PC-9 (cell line): ENCODE results near the gene ZC3H6. TPM values are rescaled to one million over a fixed set of nuclear protein-coding genes. Genes with fewer than 3 reads are reported as not detected.
A peak's percentile ranks its signal among the peaks of the same experiment; 100 is the strongest.

ENCODE experiments used
- BruUV-seq: library from RNA; stranded (reverse); fragments of 400-500 nt; replicated peaks from 2 replicates; lab custom pipeline; 2021; lab: Mats Ljungman, UMichigan
- CTCF ChIA-PET: fragments of 300-600 bp; sonication (Branson Sonifier 250); formaldehyde crosslinking; loops from one replicate; lab custom pipeline; 2022; ENCODE audit warnings: antibody characterized with exemption; lab: Charles Lee
- POLR2A ChIA-PET: fragments of 300-600 bp; sonication (Branson Sonifier 250); formaldehyde crosslinking; loops from one replicate; lab custom pipeline; 2022; ENCODE audit warnings: antibody characterized with exemption; ENCODE audit not compliant: unreplicated experiment; lab: Charles Lee
- DNase-seq, 2 experiments: peaks; one replicate each; pipeline versions ENCODE4 v3.0.0 to v3.0.0-alpha.2; 2015 to 2022; ENCODE audit warnings: mixed read lengths in 1 of 2
- H2AFZ ChIP-seq: fragments of 200-600 bp; sonication (generic); 2 replicates; pipeline ENCODE4 v1.8.1; 2017; ENCODE audit warnings: antibody characterized with exemption
- H3F3A ChIP-seq: fragments of 200-600 bp; sonication (generic); 2 replicates; pipeline ENCODE4 v1.8.1; 2017; ENCODE audit warnings: antibody characterized with exemption, mild to moderate bottlenecking, low read depth; ENCODE audit not compliant: insufficient read depth
- H3K27ac ChIP-seq: fragments of 200-600 bp; sonication (generic); 2 replicates; pipeline ENCODE4 v1.6.1; 2016; ENCODE audit warnings: mixed run types
- H3K27me3 ChIP-seq: fragments of 200-600 bp; sonication (generic); 2 replicates; pipeline ENCODE4 v1.6.1; 2016; ENCODE audit warnings: low read depth, mixed run types; ENCODE audit not compliant: insufficient read depth
- H3K36me3 ChIP-seq: fragments of 200-600 bp; sonication (generic); 2 replicates; pipeline ENCODE4 v1.6.1; 2016; ENCODE audit warnings: low read depth, mixed run types
- H3K4me1 ChIP-seq: fragments of 200-600 bp; sonication (generic); replicated peaks from 2 replicates; pipeline ENCODE4 v1.6.1; 2016; ENCODE audit warnings: mixed run types; ENCODE audit not compliant: insufficient read depth
- H3K4me2 ChIP-seq: fragments of 200-600 bp; sonication (generic); 2 replicates; pipeline ENCODE4 v1.6.1; 2017; ENCODE audit warnings: mixed run types
- H3K4me3 ChIP-seq: fragments of 200-600 bp; sonication (generic); 2 replicates; pipeline ENCODE4 v1.6.1; 2016; ENCODE audit warnings: mixed run types
- H3K79me2 ChIP-seq: fragments of 200-600 bp; sonication (generic); 2 replicates; pipeline ENCODE4 v1.6.1; 2017; ENCODE audit warnings: low read depth, mixed run types
- H3K9me2 ChIP-seq: fragments of 200-600 bp; sonication (generic); 2 replicates; pipeline ENCODE4 v1.8.1; 2017; ENCODE audit warnings: mild to moderate bottlenecking; ENCODE audit not compliant: insufficient read depth
- H3K9me3 ChIP-seq: fragments of 200-600 bp; sonication (generic); 2 replicates; pipeline ENCODE4 v1.8.1; 2016; ENCODE audit warnings: low read depth; ENCODE audit not compliant: insufficient read depth
- H4K20me1 ChIP-seq: fragments of 200-600 bp; sonication (generic); 2 replicates; pipeline ENCODE4 v1.8.1; 2017; ENCODE audit not compliant: insufficient read depth
- CTCF ChIP-seq: fragments of 200-600 bp; sonication (generic); conservative IDR thresholded peaks from 2 replicates; pipeline ENCODE4 v1.6.1; 2017; ENCODE audit warnings: mixed run types, antibody characterized with exemption, mild to moderate bottlenecking, moderate library complexity
- EZH2 ChIP-seq: fragments of 200-600 bp; sonication (generic); IDR thresholded peaks from 2 replicates; pipeline ENCODE4 v1.8.0; 2017; ENCODE audit warnings: antibody characterized with exemption, low read depth
- intact Hi-C: fragments of 100-400 bp; cut with micrococcal nuclease; formaldehyde crosslinking; loops from one replicate; pipeline ENCODE4 v1.10.0; 2022; ENCODE audit not compliant: unreplicated experiment
- total RNA-seq: library from RNA; stranded (reverse); gene quantifications from 2 replicates; pipeline ENCODE4 v1.2.3, GENCODE V29; 2021

Gene ZC3H6
- total RNA-seq, 1 experiment from 2014 or later, result 9.1 TPM

GRCh38 chr2:112253261-112253815, 22.1 kb upstream of the ZC3H6 start:
- CTCF ChIA-PET, result interaction anchor here (0.6 kb wide), 1 partner anchor 248 kb away, joined by 3 read pairs; no protein-coding TSS in a partner anchor
- no peaks in the 10 kb centered on the region; the same call in 1 of the 2 replicates for H3K36me3 ChIP-seq
- peaks cover 38% of the 10 kb centered on the region for H3K79me2 ChIP-seq
- intact Hi-C loops, result loop anchor here (10.0 kb wide), 3 partner anchors 181 to 369 kb away; partner anchors contain the start of genes ANAPC1, RGPD8 and TMEM87B
- no peaks in the 10 kb centered on the region for H3F3A ChIP-seq
- no TSS peak for BruUV-seq
- H4K20me1 ChIP-seq, result no peaks in the 10 kb centered on the region
- H3K27me3 ChIP-seq, result no peaks in the 10 kb centered on the region
- no peaks in the 10 kb centered on the region for H3K9me3 ChIP-seq
- peak overlapping the region; percentile 81 for H3K4me2 ChIP-seq
- DNase-seq, result no peak
- no peak overlapping the region for H2AFZ ChIP-seq
- no peaks in the 10 kb centered on the region for H3K9me2 ChIP-seq
- no peak for TF ChIP-seq CTCF
- no peak for TF ChIP-seq EZH2
- 0 out of 2 replicates have a peak, but pooled peaks cover 5% of the 10 kb centered on the region for H3K4me1 ChIP-seq
- H3K27ac ChIP-seq, result no peak overlapping the region
- POLR2A ChIA-PET, result interaction anchor here (0.7 kb wide), 1 partner anchor 439 kb away, joined by 3 read pairs; no protein-coding TSS in a partner anchor
- peak overlapping the region; percentile 77; the same call in 1 of the 2 replicates for H3K4me3 ChIP-seq

GRCh38 chr2:112254466-112255240, 20.7 kb upstream of the ZC3H6 start, which contains the start of gene ZC3H8:
ZC3H8 (minus strand) TSS chr2:112255042; CDS start chr2:112254981, 61 bp downstream.
- H3K4me3 ChIP-seq, result peak within 1 kb of the TSS; percentile 77
- no peaks in the 10 kb centered on the region for H4K20me1 ChIP-seq
- intact Hi-C loops, result loop anchor here (5.0 to 10.0 kb wide), 4 partner anchors 180 to 370 kb away; partner anchors contain the start of genes ANAPC1, RGPD8 and TMEM87B
- no peaks in the 10 kb centered on the region; the same call in 1 of the 2 replicates for H3K36me3 ChIP-seq
- peak within 1 kb of the TSS; percentile 90 for H2AFZ ChIP-seq
- TSS peak; percentile 81 for BruUV-seq
- DNase-seq, result peak; percentile 74 to 95
- H3K9me3 ChIP-seq, result no peaks in the 10 kb centered on the region
- TF ChIP-seq CTCF (no peak), EZH2 (no peak)
- H3F3A ChIP-seq, result no peaks in the 10 kb centered on the region
- ChIA-PET CTCF (interaction anchor here (0.6 to 0.7 kb wide), 2 partner anchors 12 to 1502 kb away, joined by 3 read pairs; partner anchors contain the start of gene SLC35F5), POLR2A (interaction anchor here (0.6 to 1.2 kb wide), 5 partner anchors 10 to 485 kb away, joined by 3 to 9 read pairs (median 5); partner anchors contain the start of gene TMEM87B)
- H3K27ac ChIP-seq, result peak within 1 kb of the TSS; percentile 53
- 0 out of 2 replicates have a peak, but pooled peaks cover 5% of the 10 kb centered on the region for H3K4me1 ChIP-seq
- peaks cover 38% of the 10 kb centered on the region for H3K79me2 ChIP-seq
- no peaks in the 10 kb centered on the region for H3K27me3 ChIP-seq
- H3K4me2 ChIP-seq, result peak within 1 kb of the TSS; percentile 81
- no peaks in the 10 kb centered on the region for H3K9me2 ChIP-seq

- no peak overlapping the region for H2AFZ ChIP-seq
- no peaks in the 10 kb centered on the region for H3K27me3 ChIP-seq
- H3K4me3 ChIP-seq, result no peak overlapping the region
- no peak for DNase-seq
- 0 out of 2 replicates have a peak, but pooled peaks cover 5% of the 10 kb centered on the region for H3K4me1 ChIP-seq
- H3K9me2 ChIP-seq, result no peaks in the 10 kb centered on the region
- H3K9me3 ChIP-seq, result no peaks in the 10 kb centered on the region
- no peaks in the 10 kb centered on the region for H3K36me3 ChIP-seq
- H3K79me2 ChIP-seq, result peaks cover 36% of the 10 kb centered on the region
- intact Hi-C loops, result loop anchor here (5.0 to 10.0 kb wide), 4 partner anchors 179 to 371 kb away; partner anchors contain the start of genes ANAPC1, RGPD8 and TMEM87B
- ChIA-PET POLR2A (interaction anchor here (0.6 kb wide), 1 partner anchor 57 kb away, joined by 5 read pairs; no protein-coding TSS in a partner anchor), CTCF (no interaction called here)
- H4K20me1 ChIP-seq, result no peaks in the 10 kb centered on the region
- no TSS peak for BruUV-seq
- no peaks in the 10 kb centered on the region for H3F3A ChIP-seq
- TF ChIP-seq CTCF, result no peak
- H3K4me2 ChIP-seq, result no peak overlapping the region
- H3K27ac ChIP-seq, result no peak overlapping the region
Measured at GRCh38 chr2:112255875-112256274, 19.5 kb upstream of the ZC3H6 start.
